M059J (cell line): ENCODE results near the gene CHST10. TPM values are rescaled to one million over a fixed set of nuclear protein-coding genes. Genes with fewer than 3 reads are reported as not detected.

Source experiments
- DNase-seq: peaks from one replicate; pipeline ENCODE4 v3.0.0-alpha.2; 2012; ENCODE audit warnings: low read depth
- total RNA-seq: library from RNA; depleted of rRNA; stranded (reverse); fragments of >200 nt; shearing (Covaris generic); gene quantifications from 2 replicates; pipeline ENCODE4 v1.2.3, GENCODE V29; 2014

Gene CHST10
- total RNA-seq, 1 experiment from 2014 or later, result 13.7 TPM

- no peak for DNase-seq
Observed at GRCh38 chr2:100416397-100416934, 1.0 kb downstream of the CHST10 start.

- DNase-seq, result no peak
Observed at GRCh38 chr2:100413571-100413970, 3.9 kb downstream of the CHST10 start.

DNA sequence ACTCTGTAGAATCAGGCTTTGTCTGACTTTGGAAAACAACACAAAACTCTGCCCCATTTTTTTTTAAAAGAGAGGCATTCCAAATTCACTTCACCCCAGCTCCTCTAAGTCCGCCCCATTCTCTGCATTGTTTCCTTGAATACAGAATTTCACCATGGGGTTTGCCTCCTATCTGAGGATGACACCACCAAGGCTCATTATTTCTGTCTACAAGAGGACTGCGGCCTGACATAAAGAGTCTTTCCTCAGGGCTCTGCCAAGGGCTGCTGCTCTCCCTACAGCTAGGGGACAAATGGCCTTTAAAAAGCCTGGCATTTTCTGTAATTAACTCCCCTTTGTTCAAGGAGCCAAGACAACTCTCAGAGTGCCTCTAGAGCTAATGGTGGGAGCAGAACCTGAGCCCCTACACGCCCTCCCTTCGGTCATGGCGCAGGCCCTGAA lies 4.6 kb downstream of the CHST10 start:
- no peak for DNase-seq

- no peak for DNase-seq
Observed at GRCh38 chr2:100412466-100412865, 5.0 kb downstream of the CHST10 start.

DNA sequence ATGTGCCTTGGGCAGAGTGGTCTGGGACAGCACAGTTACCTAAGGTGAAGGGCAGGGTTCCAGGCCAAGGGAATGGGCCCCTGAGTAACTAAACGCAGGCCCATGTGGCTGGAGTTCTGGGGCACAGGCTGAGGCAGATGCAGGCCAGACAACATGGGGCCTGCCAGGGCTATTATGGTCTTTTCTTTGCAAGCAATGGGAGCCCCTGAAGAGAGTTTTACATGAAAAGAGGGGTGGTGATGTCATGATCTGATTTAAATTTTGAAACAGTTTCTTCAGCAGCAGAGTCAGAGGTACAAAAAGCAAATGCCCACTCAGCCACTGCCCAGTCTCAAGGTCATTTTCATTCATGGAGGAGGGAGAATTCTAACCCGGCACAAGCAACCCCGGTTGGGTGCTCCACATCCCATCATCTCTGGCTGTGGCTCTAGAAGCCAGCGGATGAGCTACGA lies 5.6 kb downstream of the CHST10 start:
- DNase-seq, result no peak

DNA sequence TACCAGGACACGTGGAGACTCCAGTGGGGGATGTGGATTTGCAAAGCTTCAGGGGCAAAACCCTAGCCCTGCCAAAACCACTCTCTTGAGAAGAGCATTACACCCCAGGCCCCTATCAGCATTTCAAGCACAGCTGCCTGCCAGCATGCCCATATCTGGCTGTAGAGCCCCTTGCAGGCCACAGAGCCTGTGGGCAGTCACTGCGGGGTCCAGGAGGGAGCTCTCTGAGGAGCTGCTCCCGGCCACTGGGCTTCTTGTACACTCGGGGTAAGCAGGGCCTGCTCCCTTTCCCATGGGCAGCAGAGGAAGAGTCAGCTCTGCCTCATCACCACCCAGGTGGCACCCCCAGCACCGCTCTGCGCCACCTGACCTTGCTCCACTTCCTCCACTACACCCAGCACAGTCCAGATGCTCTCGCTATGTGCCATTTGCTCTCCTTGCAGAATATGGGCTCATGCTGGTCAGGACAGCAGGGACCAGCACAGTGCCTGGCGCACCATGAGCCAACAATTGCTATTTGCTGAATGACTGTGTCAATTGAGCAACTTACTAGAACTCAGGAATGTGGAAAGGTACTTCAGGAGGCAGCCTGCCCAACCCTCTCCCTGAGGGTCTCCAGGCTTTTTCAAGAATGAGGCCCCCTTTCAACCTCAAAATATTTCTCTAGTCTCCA lies 7.4 kb downstream of the CHST10 start:
- no peak for DNase-seq

- no peak for DNase-seq
Observed at GRCh38 chr2:100409461-100409860, 8.0 kb downstream of the CHST10 start.

- no peak for DNase-seq
Observed at GRCh38 chr2:100408941-100409340, 8.5 kb downstream of the CHST10 start.

DNA sequence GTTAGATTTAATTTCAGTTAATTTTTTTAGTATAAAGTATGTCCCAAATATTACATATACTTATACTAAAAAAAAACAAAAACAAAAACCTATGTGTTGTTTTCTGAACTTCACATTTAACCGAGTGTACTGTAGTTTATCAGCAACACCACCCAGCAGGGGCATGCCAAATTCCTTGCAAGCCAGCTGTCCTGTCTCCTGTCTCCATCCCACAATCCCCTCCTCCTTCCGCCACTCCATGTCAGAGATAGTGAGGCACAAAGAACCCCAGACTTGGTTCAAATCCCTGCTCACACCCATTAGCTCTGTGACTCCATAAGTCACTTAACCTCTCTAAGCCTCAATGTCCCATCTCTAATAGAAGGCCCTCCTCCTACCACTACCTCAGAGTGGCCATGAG lies 9.4 kb downstream of the CHST10 start:
- no peak for DNase-seq

DNA sequence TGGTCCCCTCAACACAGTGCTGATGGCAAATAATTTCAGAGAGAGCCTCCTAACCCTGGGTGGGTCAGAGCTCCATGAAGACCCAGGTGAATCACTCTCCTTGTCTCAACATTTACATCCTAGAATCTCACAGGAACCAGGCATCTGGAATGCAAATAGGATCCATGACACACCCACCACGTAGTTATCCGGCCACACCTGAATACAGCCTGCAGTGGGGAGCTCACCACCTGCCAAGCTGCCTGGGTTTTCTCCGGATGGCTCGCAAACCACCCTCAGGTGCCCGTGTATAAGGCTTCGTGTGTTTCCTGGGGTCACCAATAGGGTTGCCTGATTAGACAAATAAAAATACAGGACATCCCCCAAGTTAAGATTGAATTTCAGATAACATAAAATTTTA lies 9.9 kb downstream of the CHST10 start:
- DNase-seq, result no peak

DNA sequence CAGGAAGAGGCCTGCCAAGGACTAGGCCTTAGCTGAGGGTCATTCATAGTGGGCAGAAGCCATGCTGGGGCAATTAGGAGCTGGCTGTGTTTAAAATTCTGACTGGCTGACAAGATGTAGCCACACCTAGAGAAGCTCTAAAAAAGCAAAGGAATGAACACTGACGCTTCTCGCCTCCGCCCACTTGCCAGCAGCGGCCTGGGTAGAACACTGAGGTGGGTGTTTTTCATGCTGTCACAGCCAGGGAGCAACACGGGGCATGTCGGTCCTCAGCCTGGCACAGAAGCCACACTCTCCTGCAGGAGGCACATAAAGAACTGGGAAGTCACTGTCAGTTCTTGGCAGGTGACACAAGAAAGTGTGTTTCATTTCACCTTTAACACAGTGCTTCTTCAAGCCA lies 10.4 kb downstream of the CHST10 start:
- no peak for DNase-seq

DNA sequence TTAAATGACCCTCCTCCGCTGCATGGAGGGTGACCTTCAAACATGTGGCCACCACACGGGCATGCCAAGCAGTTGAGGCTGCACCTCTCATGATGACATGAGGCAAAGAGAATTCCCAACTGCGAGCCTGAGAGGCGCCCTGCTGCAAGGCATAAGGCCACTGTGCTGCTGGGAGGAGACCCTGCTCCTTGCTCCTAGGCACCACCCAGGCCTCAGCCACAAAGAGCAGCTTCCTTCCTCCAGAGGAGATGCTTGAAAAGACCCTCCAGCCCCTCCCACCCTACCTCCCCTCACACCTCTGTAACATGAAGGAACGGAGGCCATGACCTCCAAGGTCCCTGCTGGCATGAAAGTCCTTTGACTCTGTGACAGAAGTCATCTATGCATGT lies 11.4 kb downstream of the CHST10 start:
- no peak for DNase-seq

GRCh38 chr2:100405403-100406119 lies 11.9 kb downstream of the CHST10 start:
- DNase-seq, result no peak

- no peak for DNase-seq
Observed at GRCh38 chr2:100404411-100404810, 13.1 kb downstream of the CHST10 start.

- no peak for DNase-seq
Observed at GRCh38 chr2:100403722-100404121, 13.7 kb downstream of the CHST10 start.

DNA sequence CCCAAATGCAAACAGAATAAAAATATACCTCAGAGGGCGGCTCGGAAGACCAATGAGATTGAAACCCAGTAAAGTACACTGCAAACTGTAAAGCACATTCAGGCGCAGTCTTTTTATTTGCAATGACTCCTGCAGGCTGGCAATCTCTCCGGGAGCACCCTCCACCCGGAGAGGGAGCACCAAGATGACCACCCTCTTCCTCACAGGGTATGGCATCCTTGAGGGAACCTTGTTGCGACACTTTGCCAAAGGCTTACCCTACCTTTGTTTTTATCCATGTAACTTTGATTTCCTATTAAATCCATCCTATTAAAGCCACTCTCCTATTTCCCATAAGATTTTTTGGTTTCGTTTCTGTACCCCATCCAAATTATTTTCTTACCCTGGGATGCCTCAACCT lies 16.2 kb downstream of the CHST10 start:
- no peak for DNase-seq

GRCh38 chr2:100399714-100400113 lies 17.8 kb downstream of the CHST10 start:
- DNase-seq, result no peak

DNA sequence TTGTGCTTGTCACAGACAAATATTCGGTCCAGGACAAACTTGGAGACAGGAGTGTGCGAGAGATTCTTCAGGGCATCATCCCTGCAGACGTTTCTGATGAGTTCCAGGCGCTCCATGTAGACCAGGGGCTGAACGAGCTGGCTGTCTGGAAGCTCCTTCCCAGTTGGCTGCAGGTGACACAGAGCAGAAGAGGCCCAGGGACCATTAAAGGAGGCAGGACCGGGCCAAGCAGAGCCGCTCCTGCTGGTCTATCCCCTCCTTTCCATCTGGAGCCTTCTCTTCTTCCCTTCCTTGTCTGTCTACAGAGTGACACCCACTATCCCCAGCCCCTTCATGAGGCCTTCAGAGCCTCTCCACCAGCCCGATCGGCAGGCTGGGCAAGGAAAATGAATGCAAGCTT lies 19.5 kb downstream of the CHST10 start:
- DNase-seq, result no peak

GRCh38 chr2:100397118-100397860 lies 20.2 kb downstream of the CHST10 start:
- DNase-seq, result no peak

DNA sequence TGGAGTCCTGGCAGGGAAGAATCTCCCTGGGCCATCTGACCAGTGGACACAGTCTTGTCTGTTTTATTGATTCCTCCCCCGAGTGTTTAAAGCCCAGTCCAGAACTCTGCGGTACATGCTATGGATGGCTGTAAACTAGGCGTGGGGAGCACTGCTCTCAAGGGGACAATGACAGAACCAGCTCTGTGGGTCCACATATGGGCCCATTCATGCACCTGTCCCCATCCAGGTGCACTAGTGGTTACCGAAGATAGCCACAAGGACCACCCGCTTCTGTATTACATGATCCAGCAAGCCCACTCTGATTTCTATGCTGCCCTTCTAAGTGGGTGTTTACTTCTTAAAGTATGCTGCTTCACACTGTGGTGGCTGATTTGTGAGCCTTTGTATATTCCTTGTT lies 21.0 kb downstream of the CHST10 start:
- no peak for DNase-seq

GRCh38 chr2:100395532-100396350 lies 21.7 kb downstream of the CHST10 start:
- DNase-seq, result no peak
